Astrocyte of the cerebellum (primary cell): ENCODE results near the gene AFF3.

Experiments used
- DNase-seq: peaks from one replicate; pipeline ENCODE4 v3.0.0-alpha.2; 2011; ENCODE audit warnings: low read depth
- H3K4me3 ChIP-seq: 2 replicates; pipeline ENCODE4 v1.5.1; 2011; ENCODE audit warnings: mild to moderate bottlenecking, low read depth, low read length, moderate library complexity
- in situ Hi-C: cut with HindIII; loops from 2 replicates; pipeline ENCODE4 v1.10.0; 2017; ENCODE audit warnings: low sequenced_read_pairs
- TF ChIP-seq, protein P1 (sequence below): IDR thresholded peaks from 2 replicates; pipeline ENCODE4 v1.5.1; 2012; ENCODE audit warnings: low read length, low read depth, moderate library complexity, mild to moderate bottlenecking; ENCODE audit errors: missing control alignments

The AFF3 gene

DNA sequence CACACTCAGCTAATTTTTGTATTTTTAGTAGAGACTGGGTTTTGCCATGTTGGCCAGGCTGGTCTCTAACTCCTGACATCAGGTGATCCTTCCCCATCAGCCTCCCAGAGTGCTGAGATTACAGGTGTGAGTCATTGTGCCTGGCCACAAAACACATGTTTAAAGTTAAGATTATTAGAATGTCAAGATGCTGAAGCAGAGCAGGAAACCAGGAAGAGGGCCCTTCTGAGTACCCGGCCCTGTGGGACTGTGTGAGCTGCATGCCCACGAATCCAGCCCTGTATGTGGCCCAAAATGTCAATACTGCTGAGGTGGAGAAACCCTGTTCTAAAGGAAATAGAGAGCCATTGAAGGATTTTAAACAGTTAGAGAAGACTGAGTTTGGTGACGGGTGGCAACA, 621.6 kb downstream of the AFF3 start:
- no peak overlapping the region for H3K4me3 ChIP-seq
- TF ChIP-seq, protein P1, sequence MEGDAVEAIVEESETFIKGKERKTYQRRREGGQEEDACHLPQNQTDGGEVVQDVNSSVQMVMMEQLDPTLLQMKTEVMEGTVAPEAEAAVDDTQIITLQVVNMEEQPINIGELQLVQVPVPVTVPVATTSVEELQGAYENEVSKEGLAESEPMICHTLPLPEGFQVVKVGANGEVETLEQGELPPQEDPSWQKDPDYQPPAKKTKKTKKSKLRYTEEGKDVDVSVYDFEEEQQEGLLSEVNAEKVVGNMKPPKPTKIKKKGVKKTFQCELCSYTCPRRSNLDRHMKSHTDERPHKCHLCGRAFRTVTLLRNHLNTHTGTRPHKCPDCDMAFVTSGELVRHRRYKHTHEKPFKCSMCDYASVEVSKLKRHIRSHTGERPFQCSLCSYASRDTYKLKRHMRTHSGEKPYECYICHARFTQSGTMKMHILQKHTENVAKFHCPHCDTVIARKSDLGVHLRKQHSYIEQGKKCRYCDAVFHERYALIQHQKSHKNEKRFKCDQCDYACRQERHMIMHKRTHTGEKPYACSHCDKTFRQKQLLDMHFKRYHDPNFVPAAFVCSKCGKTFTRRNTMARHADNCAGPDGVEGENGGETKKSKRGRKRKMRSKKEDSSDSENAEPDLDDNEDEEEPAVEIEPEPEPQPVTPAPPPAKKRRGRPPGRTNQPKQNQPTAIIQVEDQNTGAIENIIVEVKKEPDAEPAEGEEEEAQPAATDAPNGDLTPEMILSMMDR: no peak
- in situ Hi-C loops: no loop called here
- no peak for DNase-seq

DNA sequence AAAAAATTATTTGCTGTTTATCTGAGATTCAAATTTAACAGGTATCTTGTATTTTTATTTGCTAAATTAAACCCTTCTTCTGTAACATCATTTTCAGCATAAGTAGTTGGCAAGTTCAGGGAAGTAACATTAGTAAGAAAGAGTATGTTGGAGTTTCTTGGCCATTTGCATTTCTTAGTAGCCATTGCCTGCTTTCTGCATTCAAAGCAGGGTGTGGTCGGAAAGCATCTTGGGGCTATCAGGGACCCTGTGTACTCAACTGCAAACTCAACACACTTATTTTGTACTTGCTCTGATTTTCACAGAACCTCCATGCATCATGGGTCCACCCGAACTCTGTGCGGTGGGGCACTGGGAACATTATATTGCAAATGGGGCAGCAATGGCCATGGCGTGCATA, 622.2 kb downstream of the AFF3 start:
- no peak overlapping the region for H3K4me3 ChIP-seq
- DNase-seq: no peak
- in situ Hi-C loops: no loop called here
- TF ChIP-seq, protein P1: no peak

DNA sequence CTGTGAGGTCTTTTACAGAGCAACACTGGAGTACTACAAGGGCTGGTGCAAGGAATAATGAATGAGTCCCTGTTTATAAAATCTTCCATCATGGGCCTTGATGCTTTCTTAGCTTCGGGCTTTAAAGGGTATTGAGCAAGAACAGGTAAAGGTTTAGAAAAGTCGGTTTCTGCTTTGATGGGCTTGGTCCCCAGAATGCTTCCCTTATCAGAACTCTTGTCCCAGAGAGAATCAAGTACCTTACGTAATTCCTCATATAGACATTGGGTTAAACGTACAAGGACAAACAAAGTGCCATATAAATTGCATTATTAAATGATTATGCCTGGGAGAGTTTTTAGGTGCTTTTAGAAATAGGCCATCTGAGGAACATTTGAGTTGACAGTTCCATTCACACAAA, 628.0 kb downstream of the AFF3 start:
- TF ChIP-seq, protein P1: no peak
- in situ Hi-C loops: no loop called here
- no peak for DNase-seq
- no peak overlapping the region for H3K4me3 ChIP-seq

DNA sequence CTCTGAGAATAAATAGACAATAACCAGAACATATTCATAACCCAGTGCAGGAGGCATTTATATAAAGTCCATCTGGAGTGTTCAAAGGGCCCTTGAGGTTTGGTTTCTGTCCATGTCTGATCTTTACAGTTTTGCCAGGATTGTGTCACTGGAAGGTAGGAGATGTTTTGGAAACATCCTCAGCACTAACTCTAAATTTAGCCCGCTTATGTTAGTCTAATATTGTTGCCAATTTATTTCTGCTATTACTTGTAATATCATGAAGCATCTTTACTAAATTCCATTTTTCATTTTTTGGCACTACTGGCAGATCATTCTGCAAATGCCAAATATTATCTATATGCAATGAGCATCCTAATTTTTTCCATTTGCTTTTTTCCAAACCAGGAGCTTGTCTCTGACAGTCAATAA, 630.2 kb downstream of the AFF3 start:
- no peak overlapping the region for H3K4me3 ChIP-seq
- no peak for DNase-seq
- in situ Hi-C loops: no loop called here
- TF ChIP-seq, protein P1: no peak

DNA sequence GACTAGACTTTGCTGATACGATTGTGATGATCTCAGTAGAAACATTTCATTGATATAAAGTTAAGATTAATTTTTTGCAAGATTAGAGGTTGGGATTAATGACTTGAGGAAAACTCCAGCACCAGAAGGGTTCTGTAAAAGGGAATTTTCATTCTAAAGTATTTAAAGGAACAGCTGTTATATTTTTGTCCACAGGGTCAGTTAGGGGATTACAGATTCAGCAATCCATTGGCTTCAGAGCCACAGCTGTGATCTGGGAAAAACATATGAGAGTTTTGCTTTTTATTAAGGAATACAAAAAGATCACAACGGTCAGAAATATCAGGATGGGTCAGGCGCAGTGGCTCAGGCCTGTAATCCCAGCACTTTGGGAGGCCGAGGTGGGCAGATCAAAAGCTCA, 633.0 kb downstream of the AFF3 start:
- in situ Hi-C loops: no loop called here
- TF ChIP-seq, protein P1: no peak
- H3K4me3 ChIP-seq: no peak overlapping the region
- no peak for DNase-seq

DNA sequence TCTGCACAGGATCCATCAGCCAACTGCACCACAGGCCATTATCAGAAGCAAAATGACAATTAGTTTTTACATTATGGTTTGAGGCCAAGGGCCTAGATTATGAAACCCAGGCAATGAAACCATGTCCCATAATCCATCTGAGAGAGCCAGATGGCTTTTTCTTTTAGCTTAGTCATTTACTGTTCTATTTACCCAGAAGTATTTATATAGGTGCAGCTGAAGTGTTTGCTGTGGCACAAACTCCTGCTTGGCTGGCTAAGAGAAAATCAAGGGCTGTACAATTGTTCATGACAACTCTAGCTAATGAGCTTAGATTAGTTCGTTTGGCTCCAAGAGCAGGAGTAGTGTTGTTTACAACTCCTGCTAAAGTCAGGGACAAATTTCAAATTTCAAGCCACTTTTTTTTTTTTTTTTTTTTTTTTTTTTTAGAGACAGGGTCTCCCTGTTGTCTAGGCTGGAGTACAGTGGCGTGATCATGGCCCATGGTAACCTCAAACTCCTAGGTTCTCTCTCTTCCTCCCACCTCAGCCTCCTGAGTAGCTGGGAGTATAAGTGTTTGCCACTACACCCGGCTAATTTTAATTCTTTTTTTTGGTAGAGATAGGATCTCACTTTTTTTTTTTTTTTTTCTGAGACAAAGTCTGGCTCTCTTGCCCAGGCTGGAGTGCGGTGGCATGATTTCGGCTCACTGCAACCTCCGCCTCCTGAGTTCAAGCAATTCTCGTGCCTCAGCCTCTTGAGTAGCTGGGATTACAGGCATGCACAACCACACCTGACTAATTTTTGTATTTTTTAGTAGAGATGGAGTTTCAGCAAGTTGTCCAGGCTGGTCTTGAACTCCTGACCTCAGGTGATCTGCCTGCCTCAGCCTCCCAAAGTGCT, 634.2 kb downstream of the AFF3 start:
- in situ Hi-C loops: no loop called here
- H3K4me3 ChIP-seq: no peak overlapping the region
- DNase-seq: no peak
- TF ChIP-seq, protein P1: no peak
